ENCODE results near the gene TLR3.

TLR3 gene

DNA sequence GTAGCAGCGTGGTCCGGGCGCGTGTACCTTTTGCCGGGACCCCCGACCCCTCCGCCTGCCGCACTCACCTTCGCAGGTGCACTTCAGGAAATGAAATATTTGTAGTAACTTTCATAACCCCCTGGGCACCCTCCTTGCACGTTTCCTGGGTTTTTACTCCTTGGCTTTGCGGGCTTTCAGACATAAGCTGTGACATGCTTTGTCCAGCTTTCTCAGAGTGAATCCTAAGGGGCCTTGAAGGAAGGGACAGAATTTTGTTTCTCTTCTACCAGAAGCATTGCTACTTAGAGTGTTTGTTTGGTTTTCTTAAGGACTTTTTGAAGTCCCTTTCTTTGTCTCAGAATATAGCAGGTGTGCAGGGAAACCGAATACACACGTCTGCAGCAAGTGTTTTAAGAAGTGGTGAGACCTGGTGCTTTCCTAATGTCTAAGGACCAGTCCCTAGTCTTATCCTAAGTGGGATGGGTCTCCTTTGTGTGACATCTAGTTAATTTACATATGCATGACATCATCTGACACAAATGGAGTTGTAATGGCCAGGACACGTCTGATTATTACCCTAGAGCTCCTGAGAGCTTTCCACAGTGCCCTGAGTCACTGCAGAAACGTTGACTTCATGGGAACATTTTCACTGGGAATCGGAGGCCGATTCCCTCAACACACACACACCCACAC, 36.8 kb downstream of the TLR3 start:
- DNase-seq (ENCODE audit: low read depth in 2 of 2), result no peak

DNA sequence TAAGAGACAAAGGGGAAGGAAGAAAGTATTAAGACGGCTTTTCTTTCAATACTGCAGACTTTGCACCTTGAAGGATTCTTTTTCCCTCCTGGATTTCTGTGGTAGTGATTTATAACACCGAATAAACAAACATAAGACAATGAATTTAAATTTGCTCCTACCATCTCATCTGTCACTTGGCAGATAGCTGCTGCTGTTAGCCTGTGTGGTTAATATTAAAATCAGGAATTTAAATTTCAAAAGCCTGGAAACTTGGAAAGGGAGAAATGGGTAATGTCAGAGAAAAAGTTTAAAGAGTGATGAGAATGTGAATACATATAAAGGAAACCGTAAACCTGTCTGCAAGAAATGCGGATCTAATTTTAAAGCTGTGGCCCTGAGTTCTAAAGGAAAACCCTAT, 39.0 kb downstream of the TLR3 start:
- DNase-seq (ENCODE audit: low read depth in 2 of 2), result no peak

DNA sequence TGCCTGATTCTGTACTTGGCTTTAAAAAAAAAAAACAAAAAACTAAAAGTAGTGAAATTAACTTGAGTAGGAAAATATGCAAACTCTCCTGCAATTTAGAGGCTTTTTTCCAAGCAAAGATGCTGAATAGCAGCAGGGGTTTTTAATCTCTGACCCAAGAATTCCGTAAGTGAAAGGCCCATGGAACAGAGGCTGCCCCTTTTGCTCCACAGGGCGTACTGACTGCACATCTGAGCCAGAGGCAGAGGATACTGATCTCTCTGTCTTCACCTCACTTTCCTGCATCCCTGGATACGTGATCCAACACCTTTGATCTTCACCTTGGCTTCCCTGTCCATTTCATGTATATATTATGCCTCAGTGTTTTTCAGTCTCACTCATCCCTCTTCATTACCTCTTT, 39.4 kb downstream of the TLR3 start:
- no peak for DNase-seq (ENCODE audit: low read depth in 2 of 2)

DNA sequence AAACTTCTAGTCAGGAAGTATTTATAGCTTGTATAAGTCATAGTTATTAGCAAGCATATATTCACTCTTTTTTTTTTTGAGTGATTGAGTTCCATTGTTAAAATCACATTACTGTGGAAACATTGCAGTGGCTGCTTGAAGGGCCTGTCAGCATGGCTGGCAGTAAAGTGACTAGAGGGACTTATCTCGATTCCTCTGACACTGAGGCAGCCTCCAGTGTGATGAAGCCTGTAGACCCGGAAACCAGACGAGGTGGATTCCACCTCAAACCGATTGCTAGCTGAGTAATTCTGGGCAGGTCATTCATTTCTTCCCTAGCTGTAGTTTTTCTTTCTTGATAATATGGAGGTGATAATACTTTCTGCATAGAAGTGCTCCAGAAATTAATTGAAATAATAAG, 40.3 kb downstream of the TLR3 start:
- DNase-seq (ENCODE audit: low read depth in 2 of 2), result no peak

DNA sequence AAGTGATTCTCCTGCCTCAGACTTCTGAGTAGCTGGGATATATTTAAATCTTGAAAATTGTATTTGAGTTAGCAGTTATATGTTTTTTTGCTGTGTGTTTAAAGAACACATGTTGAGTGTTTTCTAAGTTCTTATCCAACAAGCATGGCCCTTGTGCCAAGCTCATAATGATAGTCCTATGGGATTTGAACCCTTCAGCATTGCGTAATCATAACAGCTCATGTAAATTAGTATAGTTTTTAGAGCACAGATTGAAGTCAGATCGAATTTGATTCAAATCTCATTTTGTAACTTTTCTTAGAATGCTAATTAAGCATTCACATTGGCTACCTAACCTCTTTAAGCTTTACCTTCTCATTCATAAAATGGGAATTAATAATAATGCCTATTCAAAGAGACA, 47.7 kb downstream of the TLR3 start:
- DNase-seq (ENCODE audit: low read depth in 2 of 2), result no peak

DNA sequence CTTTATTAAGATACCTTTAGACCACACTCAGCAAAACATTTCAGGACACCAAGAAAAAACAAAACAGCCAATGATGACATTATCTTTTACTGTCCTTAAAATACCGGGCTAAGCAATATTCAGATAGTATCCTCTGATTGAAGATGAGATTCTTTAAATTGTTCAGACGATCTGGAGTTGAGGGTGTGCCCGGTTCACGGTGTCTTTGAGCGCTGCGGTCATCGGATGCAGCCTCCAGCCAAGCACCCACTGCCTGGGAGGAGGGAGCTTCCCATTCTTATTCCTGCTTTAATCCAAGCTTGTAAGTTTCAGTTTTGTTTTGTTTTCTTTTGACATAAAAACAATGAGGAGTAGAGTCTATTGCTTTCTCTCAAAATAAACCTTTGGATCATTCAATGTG, 49.6 kb downstream of the TLR3 start:
- no peak for DNase-seq (ENCODE audit: low read depth in 2 of 2)

DNA sequence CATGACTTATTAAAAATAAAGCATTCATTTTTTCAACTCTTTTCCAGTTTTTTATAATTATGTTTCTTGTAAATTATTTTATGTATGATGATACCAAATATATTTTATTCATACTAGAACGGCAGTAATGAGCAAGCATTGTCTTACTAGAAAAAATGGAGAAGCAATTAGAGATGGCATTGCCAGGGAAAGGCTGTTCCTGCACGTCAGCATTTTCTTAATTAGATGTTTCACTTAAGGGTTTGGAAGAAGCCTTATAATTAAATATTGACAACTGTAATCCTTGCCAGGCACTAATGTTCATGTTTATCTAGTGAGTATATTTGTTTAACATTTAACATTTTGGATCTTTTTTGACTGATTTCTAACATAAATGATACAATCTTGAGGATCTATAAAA, 52.1 kb downstream of the TLR3 start:
- no peak for DNase-seq (ENCODE audit: low read depth in 2 of 2)

DNA sequence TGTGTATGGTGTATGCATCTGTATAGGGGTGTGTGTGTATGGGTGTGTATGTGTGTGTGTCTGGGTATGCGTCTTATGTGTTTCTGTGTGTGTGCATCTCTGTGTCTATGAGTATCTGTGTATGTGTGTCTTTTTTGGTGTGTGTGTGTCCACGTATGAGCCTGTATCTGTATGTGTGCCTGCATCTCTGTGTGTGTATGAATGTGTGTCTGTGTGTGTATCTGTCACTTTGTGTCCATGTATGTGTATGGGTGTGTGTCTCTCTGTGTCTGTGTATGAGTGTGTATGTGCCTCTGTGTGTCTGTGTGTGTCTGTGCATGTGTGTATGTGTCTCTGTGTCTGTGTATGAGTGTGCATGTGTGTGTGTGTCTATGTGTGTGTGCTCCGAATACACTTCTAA, 59.9 kb downstream of the TLR3 start:
- no peak for DNase-seq (ENCODE audit: low read depth in 2 of 2)

DNA sequence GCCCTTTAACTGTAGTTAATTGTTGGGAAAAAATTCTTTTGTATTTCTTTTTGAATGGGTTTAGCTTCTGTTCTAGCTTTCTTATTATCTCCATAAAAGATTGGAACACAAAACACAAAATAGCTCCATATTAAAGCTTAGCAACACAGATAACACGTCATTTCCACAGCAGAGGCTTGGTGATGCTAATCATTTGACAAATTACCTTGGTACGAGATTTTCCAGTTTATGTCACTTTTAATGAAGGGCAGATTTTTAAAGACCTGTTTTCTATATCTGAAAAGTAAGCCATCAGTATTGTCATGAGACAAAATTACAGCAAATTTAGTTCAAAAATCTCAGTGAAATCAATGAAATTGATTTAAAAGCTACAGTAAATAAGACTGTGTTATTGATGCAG, 63.0 kb downstream of the TLR3 start:
- DNase-seq (ENCODE audit: low read depth in 2 of 2), result no peak

DNA sequence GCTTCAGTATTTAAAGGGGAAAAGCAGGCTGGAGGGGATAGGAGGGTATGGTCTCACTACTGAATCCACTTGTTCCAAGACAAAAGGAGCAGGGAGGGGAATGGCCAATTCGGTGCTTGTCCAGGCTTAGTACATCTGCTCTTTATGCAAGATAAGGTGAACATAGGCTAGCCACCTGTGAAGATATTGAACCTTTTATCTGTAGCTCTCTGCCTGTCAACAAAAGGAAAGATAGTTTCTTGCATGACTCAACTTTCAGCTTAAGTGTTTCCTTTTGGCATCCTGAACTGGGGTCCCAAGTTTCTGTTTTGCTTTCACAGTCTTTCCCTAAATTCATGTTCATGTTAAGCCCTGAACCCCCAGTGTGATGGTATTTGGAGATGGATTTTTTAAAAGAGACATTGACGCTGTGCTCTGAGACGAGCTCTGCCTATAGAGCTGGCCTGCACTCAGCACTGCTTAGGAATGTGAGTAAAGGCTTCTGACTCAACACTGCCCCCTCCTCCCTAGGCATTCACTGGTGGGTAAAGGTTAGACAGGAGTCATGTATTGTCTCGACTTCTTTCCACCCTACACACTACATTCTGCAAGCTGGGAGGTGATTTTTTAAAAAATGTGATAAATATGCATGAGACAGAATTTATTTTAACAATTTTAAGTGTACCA, 63.8 kb downstream of the TLR3 start:
- DNase-seq (ENCODE audit: low read depth in 2 of 2), result no peak

DNA sequence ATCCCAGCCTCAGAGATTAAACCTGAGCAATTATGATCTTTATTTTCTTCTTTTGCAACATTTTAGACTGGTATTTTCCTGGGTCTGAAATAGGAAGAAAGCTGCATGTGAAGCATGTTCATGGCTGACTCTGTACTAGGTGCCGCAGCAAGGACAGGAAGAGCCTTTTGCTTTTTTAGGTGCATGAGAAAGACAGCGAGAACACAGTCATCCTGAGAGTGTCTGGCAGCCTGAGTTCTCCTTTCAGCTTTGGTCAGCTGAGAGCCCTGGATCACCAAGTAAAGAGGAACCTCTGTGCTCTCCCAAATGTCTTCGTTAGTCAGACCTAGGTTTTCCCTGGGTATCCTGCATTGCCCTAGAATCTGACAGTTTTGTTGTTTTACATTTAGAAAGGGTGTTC, 65.3 kb downstream of the TLR3 start:
- no peak for DNase-seq (ENCODE audit: low read depth in 2 of 2)

DNA sequence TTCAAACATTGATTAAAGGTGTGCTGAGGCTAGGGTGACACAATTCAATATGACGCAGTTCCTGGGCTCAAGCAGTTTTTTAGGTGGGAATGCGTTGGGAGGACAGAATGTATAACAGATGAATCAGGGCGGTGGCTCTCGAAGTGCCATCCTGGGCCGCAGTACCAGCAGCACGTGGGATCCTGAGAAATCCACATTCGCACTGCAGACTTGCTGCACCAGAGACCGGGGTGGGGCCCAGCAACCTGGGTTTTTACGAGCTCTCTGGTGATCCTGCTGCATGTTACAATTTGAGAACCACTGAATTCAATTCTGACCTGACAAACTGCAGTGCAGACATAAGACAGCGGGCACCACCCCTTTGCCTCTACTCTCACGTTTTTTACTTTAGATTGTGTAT, 65.9 kb downstream of the TLR3 start:
- DNase-seq (ENCODE audit: low read depth in 2 of 2), result no peak

DNA sequence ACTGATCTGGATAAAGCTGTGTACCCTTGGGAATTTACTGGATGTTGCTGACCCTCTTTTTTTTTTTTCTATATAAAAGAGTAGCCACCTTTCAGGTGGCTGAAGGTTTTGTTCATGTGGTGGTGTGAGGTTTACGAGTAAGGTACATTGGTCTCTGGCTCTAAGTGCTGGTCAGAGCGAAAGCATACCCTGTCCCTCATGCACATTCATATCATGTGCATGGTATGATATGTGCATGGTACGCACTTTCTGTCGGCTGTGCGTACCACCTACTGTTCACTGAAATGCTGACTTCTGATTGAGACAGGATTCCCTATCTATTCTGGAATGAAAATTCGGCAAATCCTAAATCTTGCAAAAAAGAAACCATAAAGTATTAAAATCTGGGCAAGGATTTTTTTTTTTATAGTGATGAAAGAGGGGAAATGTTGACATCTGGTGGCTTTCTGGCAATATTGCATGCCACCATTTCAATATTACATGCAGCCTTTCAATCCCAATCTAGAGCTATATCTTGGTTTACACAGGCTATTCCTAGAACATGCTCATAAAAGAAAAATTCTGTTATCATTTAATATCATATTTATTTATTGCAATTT, 68.3 kb downstream of the TLR3 start:
- no peak for DNase-seq (ENCODE audit: low read depth in 2 of 2)
